Natural killer cell (primary cell): Measurements from ENCODE around the gene EIF4EBP2. TPM values are rescaled to one million over a fixed set of nuclear protein-coding genes. Genes with fewer than 3 reads are reported as not detected.

Experiments
- ATAC-seq, 3 donors: fragments of 150-1000 bp in 2 of 3; fragments of 200-7000 bp in 1 of 3; cut with Tn5 transposase; 1 replicate in 1 of 3; 2 replicates in 2 of 3; pipeline ENCODE4 v1.10.0; 2021; ENCODE audit warnings: mild to moderate bottlenecking in 2 of 3, moderate library complexity in 2 of 3
- DNase-seq, 2 donors: peaks; one replicate each; pipeline versions ENCODE4 v3.0.0 to v3.0.0-alpha.2; 2013 to 2021; ENCODE audit warnings: mixed read lengths in 1 of 2
- H3K27ac ChIP-seq: one replicate; pipeline ENCODE4 v1.5.1; 2013; ENCODE audit warnings: mild to moderate bottlenecking, low read length
- H3K27me3 ChIP-seq: one replicate; pipeline ENCODE4 v1.6.1; 2013; ENCODE audit warnings: low read length; ENCODE audit not compliant: control insufficient read depth, insufficient read depth
- H3K36me3 ChIP-seq: one replicate; pipeline ENCODE4 v1.6.1; 2013; ENCODE audit warnings: low read length; ENCODE audit not compliant: control insufficient read depth, insufficient read depth
- H3K4me1 ChIP-seq: one replicate; pipeline ENCODE4 v1.6.1; 2013; ENCODE audit warnings: low read length; ENCODE audit not compliant: control insufficient read depth, insufficient read depth
- H3K4me3 ChIP-seq: one replicate; pipeline ENCODE4 v1.5.1; 2013; ENCODE audit warnings: low read length
- H3K9me3 ChIP-seq: one replicate; pipeline ENCODE4 v1.6.1; 2013; ENCODE audit warnings: low read length; ENCODE audit not compliant: control insufficient read depth, insufficient read depth
- H3K27ac Mint-ChIP-seq, 2 donors: one replicate each; pipeline ENCODE4 v1.8.0; 2022; ENCODE audit warnings: mild to moderate bottlenecking in 2 of 2, mixed read lengths in 2 of 2, moderate library complexity in 1 of 2
- H3K27me3 Mint-ChIP-seq, 2 donors: one replicate each; pipeline ENCODE4 v1.8.0; 2022; ENCODE audit warnings: low read depth in 2 of 2, mixed read lengths in 2 of 2
- H3K36me3 Mint-ChIP-seq: one replicate; pipeline ENCODE4 v1.8.0; 2022; ENCODE audit warnings: mixed read lengths
- H3K4me1 Mint-ChIP-seq, 2 donors: one replicate each; pipeline ENCODE4 v1.8.0; 2022; ENCODE audit warnings: mixed read lengths in 2 of 2
- H3K4me3 Mint-ChIP-seq: one replicate; pipeline ENCODE4 v1.8.0; 2022; ENCODE audit warnings: mild to moderate bottlenecking, moderate library complexity, mixed read lengths
- H3K9me3 Mint-ChIP-seq, 2 donors: one replicate each; pipeline ENCODE4 v1.8.0; 2022; ENCODE audit warnings: mixed read lengths in 2 of 2
- WGBS: methylation state at CpG from one replicate; pipeline ENCODE4 v1.1.7; 2013; ENCODE audit warnings: missing lambda C conversion rate; ENCODE audit not compliant: insufficient coverage; 5-methylcytosine and 5-hydroxymethylcytosine counted together
- intact Hi-C: fragments of 100-400 bp; cut with micrococcal nuclease; formaldehyde crosslinking; loops from one replicate; pipeline ENCODE4 v1.14.2; 2022
- total RNA-seq, 4 donors: library from RNA; stranded (reverse); fragments of 120-200 nt in 1 of 4; gene quantifications; one replicate each; pipeline versions ENCODE4 v1.2.3 to v1.2.4, GENCODE V29; 2013 to 2022
- TF ChIP-seq, protein P1 (sequence below): fragments of 200-600 bp; IDR thresholded peaks from one replicate; pipeline ENCODE4 v1.8.0; 2022; ENCODE audit warnings: antibody characterized with exemption

EIF4EBP2 gene
- total RNA-seq, 3 donors from 2014 or later (not counting 1 experiment from before 2014, with no cell fraction given): 60.6 to 71.6 (median 71.1) TPM

DNA sequence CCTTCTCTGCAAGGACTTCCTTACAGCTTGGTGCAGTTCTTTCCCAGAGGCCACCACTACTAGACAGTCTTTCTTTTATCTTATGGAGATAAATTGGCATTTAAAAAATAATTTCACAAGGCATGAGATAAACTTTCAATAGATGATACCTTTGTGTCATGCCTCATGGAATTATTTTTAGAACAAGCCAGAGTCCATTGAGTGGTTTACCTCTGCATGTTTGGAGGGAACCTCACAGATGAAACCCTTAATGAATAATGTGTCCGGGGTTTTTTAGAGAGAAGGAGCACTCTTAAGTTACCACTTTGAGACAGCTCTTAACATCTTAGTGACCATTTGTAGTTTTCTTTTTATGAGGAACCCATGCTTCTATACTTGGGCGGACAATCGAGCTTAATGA, 20.4 kb downstream of the EIF4EBP2 start:
- no peaks in the 10 kb centered on the region for H3K9me3 Mint-ChIP-seq
- peaks cover under 1 to 6% of the 10 kb centered on the region in 2 donors for H3K4me1 Mint-ChIP-seq
- Histone ChIP-seq H3K9me3 (no peaks in the 10 kb centered on the region), H3K27me3 (no peaks in the 10 kb centered on the region), H3K4me3 (no peak overlapping the region), H3K27ac (no peak overlapping the region), H3K4me1 (no peaks in the 10 kb centered on the region), H3K36me3 (peaks cover 72% of the 10 kb centered on the region)
- no peak overlapping the region for H3K4me3 Mint-ChIP-seq
- no peaks in the 10 kb centered on the region for H3K27me3 Mint-ChIP-seq
- 100% methylated on average over 1 of the region's 3 CpGs for WGBS
- TF ChIP-seq, protein P1, sequence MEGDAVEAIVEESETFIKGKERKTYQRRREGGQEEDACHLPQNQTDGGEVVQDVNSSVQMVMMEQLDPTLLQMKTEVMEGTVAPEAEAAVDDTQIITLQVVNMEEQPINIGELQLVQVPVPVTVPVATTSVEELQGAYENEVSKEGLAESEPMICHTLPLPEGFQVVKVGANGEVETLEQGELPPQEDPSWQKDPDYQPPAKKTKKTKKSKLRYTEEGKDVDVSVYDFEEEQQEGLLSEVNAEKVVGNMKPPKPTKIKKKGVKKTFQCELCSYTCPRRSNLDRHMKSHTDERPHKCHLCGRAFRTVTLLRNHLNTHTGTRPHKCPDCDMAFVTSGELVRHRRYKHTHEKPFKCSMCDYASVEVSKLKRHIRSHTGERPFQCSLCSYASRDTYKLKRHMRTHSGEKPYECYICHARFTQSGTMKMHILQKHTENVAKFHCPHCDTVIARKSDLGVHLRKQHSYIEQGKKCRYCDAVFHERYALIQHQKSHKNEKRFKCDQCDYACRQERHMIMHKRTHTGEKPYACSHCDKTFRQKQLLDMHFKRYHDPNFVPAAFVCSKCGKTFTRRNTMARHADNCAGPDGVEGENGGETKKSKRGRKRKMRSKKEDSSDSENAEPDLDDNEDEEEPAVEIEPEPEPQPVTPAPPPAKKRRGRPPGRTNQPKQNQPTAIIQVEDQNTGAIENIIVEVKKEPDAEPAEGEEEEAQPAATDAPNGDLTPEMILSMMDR: no peak
- DNase-seq (no peak), ATAC-seq (no peak)
- no peak overlapping the region for H3K27ac Mint-ChIP-seq
- H3K36me3 Mint-ChIP-seq: peaks cover 24% of the 10 kb centered on the region
- intact Hi-C loops: no loop called here

DNA sequence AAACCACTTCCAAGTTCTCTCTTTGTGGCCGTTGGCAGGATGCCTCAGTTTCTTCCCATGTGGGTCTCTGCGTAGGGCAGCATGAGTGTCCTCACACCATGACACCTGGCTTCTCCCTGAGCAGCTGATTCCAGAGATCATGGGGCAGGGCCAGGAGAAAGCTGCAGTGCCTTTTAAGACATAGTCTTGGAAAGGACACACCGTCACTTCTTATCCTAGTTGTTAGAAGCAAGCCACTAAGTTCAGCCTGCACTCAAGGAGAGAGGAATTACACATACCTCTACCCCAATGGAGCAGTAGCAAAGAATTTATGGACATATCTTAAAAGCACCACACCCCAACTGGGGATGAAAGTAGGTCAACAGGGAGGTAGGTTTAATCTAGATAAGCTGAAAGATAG, 21.2 kb downstream of the EIF4EBP2 start:
- Mint-ChIP-seq H3K27me3 (no peaks in the 10 kb centered on the region), H3K4me3 (no peak overlapping the region), H3K36me3 (peaks cover 24% of the 10 kb centered on the region), H3K9me3 (no peaks in the 10 kb centered on the region), H3K27ac (no peak overlapping the region), H3K4me1 (peaks cover 0 to 6% of the 10 kb centered on the region in 2 donors)
- DNase-seq (no peak), ATAC-seq (no peak)
- intact Hi-C loops: no loop called here
- WGBS: 96% methylated on average over 3 of the region's 3 CpGs
- no peak overlapping the region for H3K4me3 ChIP-seq
- H3K4me1 ChIP-seq: no peaks in the 10 kb centered on the region
- H3K9me3 ChIP-seq: no peaks in the 10 kb centered on the region
- TF ChIP-seq, protein P1: no peak
- H3K27me3 ChIP-seq: no peaks in the 10 kb centered on the region
- H3K36me3 ChIP-seq: peaks cover 71% of the 10 kb centered on the region
- no peak overlapping the region for H3K27ac ChIP-seq

DNA sequence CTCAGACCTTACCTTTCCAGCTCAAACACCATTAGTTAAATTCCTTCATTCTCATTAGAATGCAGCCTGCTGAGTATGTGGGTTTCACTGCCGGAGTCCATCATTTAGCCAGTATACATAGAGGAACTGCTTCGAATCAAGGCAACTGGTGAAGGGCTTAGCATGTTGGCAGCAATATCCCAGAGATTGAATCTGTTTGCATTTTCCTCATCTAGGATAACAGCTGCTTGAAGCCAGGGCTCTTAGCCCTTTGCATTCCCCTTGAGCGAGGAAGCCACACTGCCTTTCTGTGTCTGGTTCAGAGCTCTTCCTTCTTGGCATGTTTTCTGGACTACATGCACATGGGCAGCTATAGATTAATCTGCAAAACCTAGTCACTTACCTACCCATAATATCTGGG, 22.9 kb downstream of the EIF4EBP2 start:
- DNase-seq (no peak), ATAC-seq (no peak)
- WGBS: 97% methylated on average over 3 of the region's 3 CpGs
- no peaks in the 10 kb centered on the region for H3K4me1 ChIP-seq
- no peaks in the 10 kb centered on the region for H3K9me3 ChIP-seq
- no peak overlapping the region for H3K27ac ChIP-seq
- H3K36me3 ChIP-seq: peaks cover 57% of the 10 kb centered on the region
- Mint-ChIP-seq H3K9me3 (no peaks in the 10 kb centered on the region), H3K4me1 (peaks cover 0 to 7% of the 10 kb centered on the region in 2 donors), H3K27me3 (no peaks in the 10 kb centered on the region), H3K36me3 (peaks cover 24% of the 10 kb centered on the region), H3K27ac (no peak overlapping the region), H3K4me3 (no peak overlapping the region)
- H3K27me3 ChIP-seq: no peaks in the 10 kb centered on the region
- H3K4me3 ChIP-seq: no peak overlapping the region
- TF ChIP-seq, protein P1: no peak
- intact Hi-C loops: no loop called here
